ENCODE measurements around the gene LHX5. TPM values are rescaled to one million over a fixed set of nuclear protein-coding genes. Genes with fewer than 3 reads are reported as not detected.

LHX5 gene
- total RNA-seq, 1 donor from 2014 or later: 0.25 TPM

GRCh38 chr12:113432986-113433385 lies 38.7 kb downstream of the LHX5 start:
- Mint-ChIP-seq H3K36me3 (ENCODE audit: low read depth, unreplicated experiment) (peaks cover 5% of the 10 kb centered on the region), H3K4me3 (ENCODE audit: unreplicated experiment) (no peak overlapping the region), H3K27ac (ENCODE audit: unreplicated experiment) (no peak overlapping the region), H3K27me3 (ENCODE audit: low read depth, unreplicated experiment) (peaks cover 28% of the 10 kb centered on the region), H3K9me3 (ENCODE audit: unreplicated experiment) (peaks cover 1% of the 10 kb centered on the region), H3K4me1 (ENCODE audit: low read depth, unreplicated experiment) (peaks cover 2% of the 10 kb centered on the region)
- no peak for DNase-seq (ENCODE audit: low read depth)
- FAIRE-seq: no peak
- Histone ChIP-seq H3K9ac (ENCODE audit: low read length) (no peak overlapping the region), H3K27ac (ENCODE audit: low read depth, low read length) (no peak overlapping the region), H3K4me2 (ENCODE audit: low read length) (no peak overlapping the region), H3K9me3 (ENCODE audit: insufficient read depth, low read depth, low read length) (no peaks in the 10 kb centered on the region), H3K79me2 (ENCODE audit: insufficient read depth, low read length) (no peaks in the 10 kb centered on the region), H3K4me3 (ENCODE audit: insufficient read depth, low read depth, low read length) (no peak overlapping the region), H2AFZ (ENCODE audit: low read depth, low read length) (no peak overlapping the region), H3K4me1 (ENCODE audit: insufficient read depth, low read length) (no peaks in the 10 kb centered on the region), H3K36me3 (ENCODE audit: insufficient read depth, low read length) (no peaks in the 10 kb centered on the region), H4K20me1 (ENCODE audit: insufficient read depth, low read length) (no peaks in the 10 kb centered on the region), H3K27me3 (ENCODE audit: insufficient read depth, low read length) (no peaks in the 10 kb centered on the region)
- TF ChIP-seq CTCF (IDR thresholded peaks at IDR 0.05; ENCODE audit: insufficient read depth, low read depth, low read length): no peak
- TF ChIP-seq EZH2 (IDR thresholded peaks at IDR 0.05; ENCODE audit: insufficient read depth, low read length): no peak

- Histone ChIP-seq H3K9ac (ENCODE audit: low read length) (no peak overlapping the region), H3K27me3 (ENCODE audit: insufficient read depth, low read length) (no peaks in the 10 kb centered on the region), H3K4me1 (ENCODE audit: insufficient read depth, low read length) (no peaks in the 10 kb centered on the region), H2AFZ (ENCODE audit: low read depth, low read length) (no peak overlapping the region), H3K79me2 (ENCODE audit: insufficient read depth, low read length) (no peaks in the 10 kb centered on the region), H3K4me3 (ENCODE audit: insufficient read depth, low read depth, low read length) (no peak overlapping the region), H4K20me1 (ENCODE audit: insufficient read depth, low read length) (no peaks in the 10 kb centered on the region), H3K9me3 (ENCODE audit: insufficient read depth, low read depth, low read length) (no peaks in the 10 kb centered on the region), H3K27ac (ENCODE audit: low read depth, low read length) (no peak overlapping the region), H3K4me2 (ENCODE audit: low read length) (no peak overlapping the region), H3K36me3 (ENCODE audit: insufficient read depth, low read length) (no peaks in the 10 kb centered on the region)
- Mint-ChIP-seq H3K9me3 (ENCODE audit: unreplicated experiment) (peaks cover 1% of the 10 kb centered on the region), H3K27ac (ENCODE audit: unreplicated experiment) (no peak overlapping the region), H3K36me3 (ENCODE audit: low read depth, unreplicated experiment) (peaks cover 5% of the 10 kb centered on the region), H3K27me3 (ENCODE audit: low read depth, unreplicated experiment) (peaks cover 34% of the 10 kb centered on the region), H3K4me1 (ENCODE audit: low read depth, unreplicated experiment) (peaks cover 2% of the 10 kb centered on the region), H3K4me3 (ENCODE audit: unreplicated experiment) (no peak overlapping the region)
- DNase-seq (ENCODE audit: low read depth) (no peak), FAIRE-seq (no peak)
- TF ChIP-seq EZH2 (IDR thresholded peaks at IDR 0.05; ENCODE audit: insufficient read depth, low read length) (no peak), CTCF (IDR thresholded peaks at IDR 0.05; ENCODE audit: insufficient read depth, low read depth, low read length) (no peak)
Measured at GRCh38 chr12:113428482-113428881, 43.2 kb downstream of the LHX5 start.

GRCh38 chr12:113427882-113428281 lies 43.8 kb downstream of the LHX5 start:
- H3K27ac ChIP-seq (ENCODE audit: low read depth, low read length): no peak overlapping the region
- no peaks in the 10 kb centered on the region for H3K36me3 ChIP-seq (ENCODE audit: insufficient read depth, low read length)
- Mint-ChIP-seq H3K4me1 (ENCODE audit: low read depth, unreplicated experiment) (no peaks in the 10 kb centered on the region), H3K4me3 (ENCODE audit: unreplicated experiment) (no peak overlapping the region), H3K27me3 (ENCODE audit: low read depth, unreplicated experiment) (peaks cover 31% of the 10 kb centered on the region), H3K27ac (ENCODE audit: unreplicated experiment) (no peak overlapping the region), H3K36me3 (ENCODE audit: low read depth, unreplicated experiment) (peaks cover 5% of the 10 kb centered on the region), H3K9me3 (ENCODE audit: unreplicated experiment) (no peaks in the 10 kb centered on the region)
- H3K9ac ChIP-seq (ENCODE audit: low read length): no peak overlapping the region
- H2AFZ ChIP-seq (ENCODE audit: low read depth, low read length): no peak overlapping the region
- H4K20me1 ChIP-seq (ENCODE audit: insufficient read depth, low read length): no peaks in the 10 kb centered on the region
- no peaks in the 10 kb centered on the region for H3K9me3 ChIP-seq (ENCODE audit: insufficient read depth, low read depth, low read length)
- TF ChIP-seq CTCF (IDR thresholded peaks at IDR 0.05; ENCODE audit: insufficient read depth, low read depth, low read length) (no peak), EZH2 (IDR thresholded peaks at IDR 0.05; ENCODE audit: insufficient read depth, low read length) (no peak)
- no peak overlapping the region for H3K4me3 ChIP-seq (ENCODE audit: insufficient read depth, low read depth, low read length)
- FAIRE-seq (no peak), DNase-seq (ENCODE audit: low read depth) (no peak)
- peaks cover 4% of the 10 kb centered on the region for H3K79me2 ChIP-seq (ENCODE audit: insufficient read depth, low read length)
- H3K27me3 ChIP-seq (ENCODE audit: insufficient read depth, low read length): no peaks in the 10 kb centered on the region
- H3K4me1 ChIP-seq (ENCODE audit: insufficient read depth, low read length): peaks cover under 1% of the 10 kb centered on the region
- no peak overlapping the region for H3K4me2 ChIP-seq (ENCODE audit: low read length)

Measured in astrocyte (in vitro differentiated cells and primary cell).